ENCODE measurements around the gene HDAC4. TPM values are rescaled to one million over a fixed set of nuclear protein-coding genes. Genes with fewer than 3 reads are reported as not detected.

The HDAC4 gene
- total RNA-seq, 4 donors from 2014 or later = 30.2 to 103 (median 51.7) TPM

DNA sequence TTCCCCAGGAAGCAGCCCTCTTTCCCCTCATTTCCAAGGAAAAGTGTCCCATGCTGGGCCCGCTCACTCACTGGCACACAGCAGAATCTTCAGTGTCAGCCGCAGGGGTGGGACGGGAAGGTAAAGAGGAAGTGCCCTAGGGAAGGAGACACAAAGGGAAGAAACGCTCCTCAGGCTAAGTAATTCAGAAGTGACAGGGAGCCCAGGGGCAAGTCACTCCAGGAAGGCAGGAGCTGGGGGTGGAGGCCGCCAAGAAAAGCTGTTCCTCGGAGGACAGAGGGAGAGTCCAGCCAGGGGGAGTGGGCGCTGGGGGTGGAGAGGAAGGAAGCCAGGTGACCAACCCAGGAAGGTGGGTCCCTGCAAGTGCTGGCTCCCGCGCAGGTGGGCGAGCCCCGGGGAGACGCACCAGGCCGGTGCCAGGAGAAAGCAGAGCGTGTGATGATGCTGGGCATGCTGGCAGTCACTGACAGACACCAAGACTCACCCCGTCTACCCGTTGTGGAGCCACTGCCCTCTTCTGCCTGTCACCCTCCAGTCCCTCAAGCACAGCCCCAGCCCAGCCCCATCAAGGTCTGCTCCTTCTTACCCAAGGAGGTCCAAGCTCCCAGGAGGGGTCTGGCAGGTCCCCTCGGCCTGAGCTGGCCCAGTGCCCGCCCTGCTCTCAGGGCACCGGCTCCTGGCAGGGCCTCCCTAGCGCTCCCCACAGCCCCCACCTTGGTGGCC, 21.7 kb downstream of the HDAC4 start:
- no peak for DNase-seq (ENCODE audit: low spot score)
- TF ChIP-seq, protein P1, sequence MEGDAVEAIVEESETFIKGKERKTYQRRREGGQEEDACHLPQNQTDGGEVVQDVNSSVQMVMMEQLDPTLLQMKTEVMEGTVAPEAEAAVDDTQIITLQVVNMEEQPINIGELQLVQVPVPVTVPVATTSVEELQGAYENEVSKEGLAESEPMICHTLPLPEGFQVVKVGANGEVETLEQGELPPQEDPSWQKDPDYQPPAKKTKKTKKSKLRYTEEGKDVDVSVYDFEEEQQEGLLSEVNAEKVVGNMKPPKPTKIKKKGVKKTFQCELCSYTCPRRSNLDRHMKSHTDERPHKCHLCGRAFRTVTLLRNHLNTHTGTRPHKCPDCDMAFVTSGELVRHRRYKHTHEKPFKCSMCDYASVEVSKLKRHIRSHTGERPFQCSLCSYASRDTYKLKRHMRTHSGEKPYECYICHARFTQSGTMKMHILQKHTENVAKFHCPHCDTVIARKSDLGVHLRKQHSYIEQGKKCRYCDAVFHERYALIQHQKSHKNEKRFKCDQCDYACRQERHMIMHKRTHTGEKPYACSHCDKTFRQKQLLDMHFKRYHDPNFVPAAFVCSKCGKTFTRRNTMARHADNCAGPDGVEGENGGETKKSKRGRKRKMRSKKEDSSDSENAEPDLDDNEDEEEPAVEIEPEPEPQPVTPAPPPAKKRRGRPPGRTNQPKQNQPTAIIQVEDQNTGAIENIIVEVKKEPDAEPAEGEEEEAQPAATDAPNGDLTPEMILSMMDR (IDR thresholded peaks at IDR 0.05) = no peak
- ATAC-seq (ENCODE audit: low FRiP score) = no peak

GRCh38 chr2:239378021-239378917, 22.6 kb downstream of the HDAC4 start:
- TF ChIP-seq, protein P1 (IDR thresholded peaks at IDR 0.05) = no peak
- ATAC-seq (ENCODE audit: low FRiP score) = no peak
- DNase-seq (ENCODE audit: low spot score) = no peak

- DNase-seq (ENCODE audit: low spot score) (no peak), ATAC-seq (ENCODE audit: low FRiP score) (no peak)
- TF ChIP-seq, protein P1 (IDR thresholded peaks at IDR 0.05) = no peak
Observed at GRCh38 chr2:239377591-239377990, 23.2 kb downstream of the HDAC4 start.

DNA sequence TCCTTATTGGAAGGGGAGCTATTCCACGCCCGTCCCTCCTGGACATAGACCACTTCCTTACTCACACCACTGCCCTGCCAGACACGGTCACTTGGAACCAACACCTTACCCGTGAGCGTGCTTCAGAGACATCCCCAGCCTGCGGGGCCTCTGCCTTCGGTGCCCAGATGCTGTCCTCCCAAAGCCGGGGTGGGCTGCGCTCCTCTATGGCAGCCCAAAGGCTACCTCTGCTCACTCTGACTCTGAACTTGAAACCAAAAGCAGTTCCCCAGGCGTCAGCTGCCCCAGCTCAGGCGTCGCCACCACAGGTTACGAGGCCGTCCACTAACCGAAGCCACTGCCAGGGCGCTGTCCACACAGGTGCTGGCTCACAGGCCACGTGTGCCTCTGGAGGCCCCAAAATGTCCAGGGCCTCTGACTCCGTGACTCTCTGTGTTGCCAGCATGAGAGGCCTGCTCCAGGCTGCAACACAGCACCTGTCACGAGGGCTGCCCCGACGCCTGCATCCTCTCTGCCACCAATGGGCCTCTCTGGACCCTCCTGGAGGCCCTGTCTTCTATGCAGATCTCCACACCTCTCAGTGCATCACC, 23.8 kb downstream of the HDAC4 start:
- ATAC-seq (ENCODE audit: low FRiP score) (no peak), DNase-seq (ENCODE audit: low spot score) (no peak)
- TF ChIP-seq, protein P1 (IDR thresholded peaks at IDR 0.05) = no peak

GRCh38 chr2:239376351-239376750, 24.5 kb downstream of the HDAC4 start:
- DNase-seq (ENCODE audit: low spot score) = no peak

DNA sequence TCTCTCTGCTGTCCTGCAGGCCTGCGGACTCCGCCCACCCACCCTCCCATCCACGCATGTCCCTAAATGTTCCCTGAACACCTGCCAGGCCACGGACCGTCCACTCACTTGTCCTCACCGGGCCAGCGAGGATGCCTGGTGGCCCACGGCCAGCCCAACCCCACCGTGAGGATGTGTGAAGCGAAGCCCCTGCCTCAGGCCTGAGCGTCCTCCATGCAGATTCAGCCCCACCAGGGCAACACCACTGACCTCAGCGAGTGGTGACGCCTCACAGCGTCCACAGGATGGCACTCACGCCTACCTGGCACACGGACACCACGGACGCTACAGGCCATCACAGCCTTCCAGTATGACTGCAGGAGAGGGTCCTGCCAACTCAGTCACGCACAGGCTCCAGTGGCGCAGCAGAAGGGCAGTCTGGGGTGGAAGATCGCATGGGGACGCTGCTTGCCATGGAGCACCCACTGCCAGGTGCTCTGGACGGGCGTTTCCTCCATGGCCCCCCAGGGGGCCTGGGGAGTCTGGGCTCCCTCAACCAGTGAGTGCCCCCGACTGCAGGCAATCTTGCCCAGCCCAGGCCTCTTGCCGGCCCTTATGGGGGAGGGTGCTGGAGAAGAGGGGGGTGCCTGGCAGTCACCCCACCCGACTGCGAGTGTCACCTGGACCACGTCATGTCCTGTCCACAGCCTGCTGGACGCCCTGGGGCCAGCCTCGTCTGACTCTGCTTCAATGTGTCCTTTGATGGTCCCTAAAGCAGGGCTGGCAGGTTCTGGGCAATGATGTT, 25.4 kb downstream of the HDAC4 start:
- TF ChIP-seq, protein P1 (IDR thresholded peaks at IDR 0.05) = no peak
- DNase-seq (ENCODE audit: low spot score) (no peak), ATAC-seq (ENCODE audit: low FRiP score) (no peak)

More at GRCh38 chr2:239376351-239376750, 24.5 kb downstream of the HDAC4 start:
- TF ChIP-seq, protein P1 (IDR thresholded peaks at IDR 0.05) = no peak
- ATAC-seq (ENCODE audit: low FRiP score) = no peak
